Astrocyte (in vitro differentiated cells and primary cell): Measurements from ENCODE around the gene SATB2.

Source experiments
- CTCF ChIP-seq: IDR thresholded peaks from 2 replicates; pipeline ENCODE4 v1.5.1; 2011; ENCODE audit warnings: low read depth, mild to moderate bottlenecking, inconsistent platforms, low read length, moderate library complexity; ENCODE audit not compliant: insufficient read depth
- EZH2 ChIP-seq: IDR thresholded peaks from 2 replicates; pipeline ENCODE4 v1.6.1; 2012; ENCODE audit warnings: mild to moderate bottlenecking, low read length, inconsistent platforms; ENCODE audit not compliant: insufficient read depth

GRCh38 chr2:199288424-199288823 lies 169.3 kb downstream of the SATB2 start:
- no peak for TF ChIP-seq CTCF
- no peak for TF ChIP-seq EZH2
